ENCODE results near the gene GSG1.
A peak's percentile ranks its signal among the peaks of the same experiment; 100 is the strongest.
"Not testable (repeated sequence)": the region's sequence is repeated elsewhere in the genome, so short reads cannot be mapped to it uniquely, and the experiment has no call there.

GSG1 gene

DNA sequence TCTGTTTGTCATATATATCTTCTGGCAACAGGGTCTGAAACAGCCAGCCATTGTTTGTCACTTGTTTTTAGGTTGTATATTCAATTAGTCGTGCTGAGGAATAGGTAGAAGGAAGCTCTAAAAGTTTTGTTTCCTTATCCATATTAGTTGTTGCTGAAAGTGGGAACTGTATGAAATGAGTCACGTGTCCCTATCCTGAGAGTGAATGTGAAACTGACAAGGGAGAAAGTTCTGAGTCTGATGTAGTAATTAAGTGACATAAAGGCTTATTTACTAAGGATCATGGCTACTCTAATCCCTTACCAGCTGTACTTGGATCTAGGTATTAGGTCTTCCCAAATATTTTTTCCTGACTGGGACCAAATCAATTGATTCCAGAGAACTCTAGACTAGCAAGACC lies 42.9 kb downstream of the GSG1 start:
- DNase-seq (ENCODE audit: low read depth in 2 of 2): no peak

GRCh38 chr12:13053617-13054016 lies 49.9 kb downstream of the GSG1 start:
- not testable (repeated sequence) for DNase-seq (ENCODE audit: low read depth in 2 of 2)

- DNase-seq (ENCODE audit: low read depth in 2 of 2): no peak
Measured at GRCh38 chr12:13052421-13052820, 51.0 kb downstream of the GSG1 start.

DNA sequence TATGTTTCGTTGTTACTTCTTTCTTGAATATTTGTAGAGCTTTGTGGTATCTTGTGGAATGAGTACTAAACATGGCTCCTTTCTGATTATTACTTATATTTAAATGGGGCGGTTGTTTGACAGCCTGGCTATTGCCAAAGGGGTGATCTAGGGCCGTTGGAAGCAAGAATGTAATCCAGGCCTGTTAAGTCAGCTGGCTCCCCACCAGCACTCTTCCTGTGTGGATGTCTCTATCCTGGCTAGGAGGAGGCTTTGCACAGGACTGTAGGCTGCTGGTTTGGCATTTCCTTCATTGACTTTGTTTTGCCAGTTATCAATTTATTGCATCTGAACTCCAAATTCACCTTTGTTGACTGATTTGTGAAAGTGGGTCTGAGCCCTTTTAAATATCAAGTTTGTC lies 53.7 kb downstream of the GSG1 start:
- DNase-seq (ENCODE audit: low read depth in 2 of 2): no peak

- DNase-seq (ENCODE audit: low read depth in 2 of 2): no peak
Measured at GRCh38 chr12:13046964-13047363, 56.5 kb downstream of the GSG1 start.

- no peak for DNase-seq (ENCODE audit: low read depth in 2 of 2)
Measured at GRCh38 chr12:13045816-13046215, 57.7 kb downstream of the GSG1 start.

- no peak for DNase-seq (ENCODE audit: low read depth in 2 of 2)
Measured at GRCh38 chr12:13044906-13045299, 58.6 kb downstream of the GSG1 start.

DNA sequence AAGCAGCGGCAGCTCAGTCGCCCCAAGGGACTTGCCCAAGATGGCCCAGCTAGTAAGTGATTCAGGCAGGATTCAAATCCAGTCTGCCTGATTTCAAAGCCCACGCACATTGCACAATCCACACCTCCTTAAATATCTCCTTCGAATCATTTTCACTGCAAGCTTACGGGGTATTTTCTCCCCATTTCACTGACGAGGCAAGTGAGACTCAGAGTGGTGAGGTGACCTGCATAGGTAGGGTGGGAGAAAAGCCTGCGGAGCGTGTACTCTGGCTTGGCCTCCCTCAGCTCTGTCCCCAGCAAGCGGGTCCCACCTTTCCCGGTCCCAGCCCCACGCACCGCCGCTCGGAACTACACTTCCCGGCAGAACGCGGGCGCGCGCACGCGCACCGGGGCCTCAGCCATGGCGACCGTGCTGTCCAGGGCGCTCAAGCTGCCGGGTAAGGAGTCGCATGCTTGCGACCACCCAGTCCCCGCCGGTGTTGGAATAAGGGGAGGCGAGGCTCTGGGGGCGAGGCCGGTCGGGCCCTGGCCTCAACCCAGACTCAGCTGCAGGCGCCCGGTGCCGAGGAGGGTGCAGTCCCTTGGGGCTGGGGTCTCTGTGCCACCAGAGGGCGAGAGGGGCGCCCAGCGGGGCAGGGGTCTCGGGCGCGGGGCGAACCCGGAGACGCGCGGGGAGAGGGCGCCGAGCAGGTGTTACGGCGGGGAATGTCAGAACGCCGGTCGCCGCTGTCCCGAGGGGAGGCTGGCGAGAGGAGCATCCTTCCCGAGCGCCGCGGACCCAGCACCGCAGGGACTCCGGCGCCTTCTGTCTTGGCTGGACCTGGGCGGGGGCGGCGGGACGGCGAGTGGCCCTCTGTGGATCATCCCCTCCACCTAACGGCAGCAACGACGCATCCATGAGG lies 59.2 kb downstream of the GSG1 start, which contains the start of gene FAM234B:
Gene FAM234B (plus strand): TSS at position 380 of the 904 bp plus-strand sequence. CDS start 23 bp downstream, at position 403.
- DNase-seq (ENCODE audit: low read depth in 2 of 2): peak; percentile 37 to 50

- no peak for DNase-seq (ENCODE audit: low read depth in 2 of 2)
Measured at GRCh38 chr12:13042666-13043230, 60.7 kb downstream of the GSG1 start.

- no peak for DNase-seq (ENCODE audit: low read depth in 2 of 2)
Measured at GRCh38 chr12:13041224-13041623, 62.2 kb downstream of the GSG1 start.

DNA sequence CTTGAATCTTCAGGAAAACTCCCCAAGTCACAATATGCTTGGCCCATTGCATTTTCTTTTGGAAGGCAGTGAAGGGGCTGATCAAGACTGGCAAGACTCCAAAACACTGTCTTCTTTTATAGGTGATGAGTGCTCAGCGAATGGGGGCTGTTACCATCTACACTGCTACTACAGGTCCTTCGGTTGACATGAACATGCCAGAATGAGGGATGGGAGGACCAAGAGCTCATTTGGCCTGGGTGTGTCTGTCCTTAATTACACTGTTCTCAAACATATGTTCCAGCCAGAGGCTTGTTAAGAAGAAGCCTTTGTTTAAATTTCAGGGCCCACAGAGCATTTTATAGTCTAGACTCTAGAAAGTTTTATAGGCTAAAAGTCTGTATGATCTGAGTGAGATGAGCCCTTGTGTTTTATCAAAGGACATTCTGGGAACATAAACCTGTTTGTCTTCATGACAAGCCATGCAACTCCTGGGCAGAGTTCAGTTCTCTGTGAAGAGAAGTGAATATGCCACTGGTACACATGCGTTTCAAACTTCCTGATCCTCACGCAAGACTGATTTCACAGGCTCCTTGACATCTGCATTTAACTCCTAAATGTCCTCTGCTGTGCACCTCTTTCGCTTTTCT lies 64.0 kb downstream of the GSG1 start:
- no peak for DNase-seq (ENCODE audit: low read depth in 2 of 2)

DNA sequence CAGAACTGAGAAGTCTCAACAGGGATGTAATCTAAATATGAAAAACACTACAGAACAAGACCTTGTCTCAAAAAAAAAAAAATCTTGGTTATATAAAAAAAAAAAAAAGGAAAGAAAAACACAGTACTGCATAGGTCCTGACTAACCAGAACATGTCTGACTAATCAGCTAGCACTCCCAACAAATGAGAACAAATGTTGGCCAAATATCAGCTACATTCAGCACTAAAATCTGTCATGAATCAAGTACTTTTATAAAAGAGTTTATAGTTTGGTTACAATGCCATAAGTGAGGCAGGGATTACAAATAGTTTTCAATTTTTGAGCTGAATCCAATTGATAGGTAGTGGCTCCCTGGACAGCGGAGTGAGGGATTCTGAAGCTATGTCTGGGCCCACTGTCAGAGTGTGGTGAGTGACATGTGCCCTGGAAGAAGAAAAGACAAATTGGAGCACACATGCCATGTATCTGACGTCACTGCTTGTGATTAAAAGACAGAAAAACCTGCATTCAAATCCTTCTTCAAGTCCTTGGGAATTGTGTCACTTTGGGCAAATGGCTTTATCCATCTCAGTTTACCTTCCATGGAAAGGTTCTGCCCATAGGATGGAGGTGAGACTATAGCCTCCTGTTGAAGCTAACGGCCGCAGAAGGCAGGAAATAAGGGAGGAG lies 64.8 kb downstream of the GSG1 start:
- DNase-seq (ENCODE audit: low read depth in 2 of 2): no peak

DNA sequence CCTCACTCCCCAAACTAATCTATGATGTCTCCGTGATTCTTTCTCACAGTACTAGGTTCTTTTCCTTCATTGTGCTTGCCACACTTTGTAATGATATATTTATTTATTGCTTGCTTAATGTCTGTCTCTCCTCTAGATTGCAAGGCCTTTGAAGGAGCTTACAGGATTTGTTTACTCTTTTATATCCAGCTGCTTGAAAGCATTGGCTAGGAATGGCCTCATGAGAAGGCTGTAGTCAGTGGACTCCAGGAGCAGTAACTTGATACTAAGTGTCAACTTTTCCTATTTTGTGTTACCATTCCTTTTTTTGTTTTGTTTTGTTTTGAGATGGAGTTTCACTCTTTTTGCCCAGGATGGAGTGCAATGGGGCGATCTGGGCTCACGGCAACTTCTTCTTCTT lies 66.6 kb downstream of the GSG1 start:
- no peak for DNase-seq (ENCODE audit: low read depth in 2 of 2)

DNA sequence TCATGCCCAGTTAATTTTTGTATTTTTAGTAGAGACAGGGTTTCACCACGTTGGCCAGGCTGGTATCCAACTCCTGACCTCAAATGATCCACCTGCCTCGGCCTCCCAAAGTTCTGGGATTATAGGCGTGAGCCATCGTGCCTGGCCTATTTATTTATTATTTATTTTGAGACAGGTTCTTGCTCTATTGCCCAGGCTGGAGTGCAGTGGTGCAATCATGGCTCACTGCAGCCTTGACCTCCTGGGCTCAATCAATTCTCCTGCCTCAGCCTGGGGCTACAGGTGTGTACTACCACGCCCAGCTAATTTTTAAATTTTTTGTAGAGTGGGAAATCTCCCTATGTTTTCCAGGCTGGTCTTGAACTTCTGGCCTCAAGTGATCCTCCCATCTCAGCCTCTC lies 68.1 kb downstream of the GSG1 start:
- not testable (repeated sequence) for DNase-seq (ENCODE audit: low read depth in 2 of 2)

Data from stimulated activated CD8-positive, alpha-beta memory T cell treated with anti-CD3 and anti-CD28 coated beads, Interleukin-15, amount 100 ng/mL, for 4 hours (primary cell).